ENCODE data around the gene RGS7BP.
A peak's percentile ranks its signal among the peaks of the same experiment; 100 is the strongest.

The RGS7BP gene

GRCh38 chr5:64489857-64490256, 16.0 kb upstream of the RGS7BP start:
- TF ChIP-seq, protein P1, sequence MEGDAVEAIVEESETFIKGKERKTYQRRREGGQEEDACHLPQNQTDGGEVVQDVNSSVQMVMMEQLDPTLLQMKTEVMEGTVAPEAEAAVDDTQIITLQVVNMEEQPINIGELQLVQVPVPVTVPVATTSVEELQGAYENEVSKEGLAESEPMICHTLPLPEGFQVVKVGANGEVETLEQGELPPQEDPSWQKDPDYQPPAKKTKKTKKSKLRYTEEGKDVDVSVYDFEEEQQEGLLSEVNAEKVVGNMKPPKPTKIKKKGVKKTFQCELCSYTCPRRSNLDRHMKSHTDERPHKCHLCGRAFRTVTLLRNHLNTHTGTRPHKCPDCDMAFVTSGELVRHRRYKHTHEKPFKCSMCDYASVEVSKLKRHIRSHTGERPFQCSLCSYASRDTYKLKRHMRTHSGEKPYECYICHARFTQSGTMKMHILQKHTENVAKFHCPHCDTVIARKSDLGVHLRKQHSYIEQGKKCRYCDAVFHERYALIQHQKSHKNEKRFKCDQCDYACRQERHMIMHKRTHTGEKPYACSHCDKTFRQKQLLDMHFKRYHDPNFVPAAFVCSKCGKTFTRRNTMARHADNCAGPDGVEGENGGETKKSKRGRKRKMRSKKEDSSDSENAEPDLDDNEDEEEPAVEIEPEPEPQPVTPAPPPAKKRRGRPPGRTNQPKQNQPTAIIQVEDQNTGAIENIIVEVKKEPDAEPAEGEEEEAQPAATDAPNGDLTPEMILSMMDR (IDR thresholded peaks at IDR 0.05; ENCODE audit: low read depth, low read length), result no peak
- DNase-seq (ENCODE audit: low read depth, low spot score), result no peak
- H3K4me3 ChIP-seq (ENCODE audit: low read depth, low read length), result no peak overlapping the region
- in situ Hi-C loops (cut with HindIII; ENCODE audit: low sequenced_read_pairs), result no loop called here

GRCh38 chr5:64497386-64497785, 8.4 kb upstream of the RGS7BP start:
- no peak overlapping the region for H3K4me3 ChIP-seq (ENCODE audit: low read depth, low read length)
- TF ChIP-seq, protein P1 (IDR thresholded peaks at IDR 0.05; ENCODE audit: low read depth, low read length), result no peak
- in situ Hi-C loops (cut with HindIII; ENCODE audit: low sequenced_read_pairs), result no loop called here
- no peak for DNase-seq (ENCODE audit: low read depth, low spot score)

DNA sequence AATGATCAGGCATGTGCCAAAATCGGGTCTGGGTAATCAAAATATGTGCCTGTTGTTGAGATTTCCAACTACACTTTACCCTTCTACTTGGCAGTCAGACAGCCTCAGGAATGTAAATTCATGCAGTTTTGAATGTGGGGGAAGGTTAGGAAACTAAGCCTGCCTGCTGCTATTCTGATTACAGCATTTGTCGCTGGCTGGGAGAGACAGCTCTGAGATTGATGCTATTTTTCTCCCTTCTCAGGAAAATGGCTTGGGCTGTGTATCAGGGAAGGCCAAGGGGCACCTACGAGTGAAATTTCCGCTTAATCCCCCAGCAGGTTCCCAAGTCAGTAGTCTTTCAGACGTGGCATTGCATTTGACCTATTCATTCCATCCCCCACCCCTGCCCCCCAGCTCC, 3.6 kb upstream of the RGS7BP start:
- in situ Hi-C loops (cut with HindIII; ENCODE audit: low sequenced_read_pairs), result no loop called here
- no peak overlapping the region for H3K4me3 ChIP-seq (ENCODE audit: low read depth, low read length)
- TF ChIP-seq, protein P1 (IDR thresholded peaks at IDR 0.05; ENCODE audit: low read depth, low read length), result no peak
- DNase-seq (ENCODE audit: low read depth, low spot score), result no peak

GRCh38 chr5:64506567-64507263, 900 bp downstream of the RGS7BP start:
- TF ChIP-seq, protein P1 (IDR thresholded peaks at IDR 0.05; ENCODE audit: low read depth, low read length), result no peak
- in situ Hi-C loops (cut with HindIII; ENCODE audit: low sequenced_read_pairs), result no loop called here
- H3K4me3 ChIP-seq (ENCODE audit: low read depth, low read length), result peak overlapping the region; percentile 31
- DNase-seq (ENCODE audit: low read depth, low spot score), result no peak

GRCh38 chr5:64507264-64507605, 1.4 kb downstream of the RGS7BP start:
- no peak for DNase-seq (ENCODE audit: low read depth, low spot score)
- H3K4me3 ChIP-seq (ENCODE audit: low read depth, low read length), result no peak overlapping the region
- TF ChIP-seq, protein P1 (IDR thresholded peaks at IDR 0.05; ENCODE audit: low read depth, low read length), result no peak
- in situ Hi-C loops (cut with HindIII; ENCODE audit: low sequenced_read_pairs), result no loop called here

GRCh38 chr5:64509828-64510227, 4.0 kb downstream of the RGS7BP start:
- no peak overlapping the region for H3K4me3 ChIP-seq (ENCODE audit: low read depth, low read length)
- TF ChIP-seq, protein P1 (IDR thresholded peaks at IDR 0.05; ENCODE audit: low read depth, low read length), result no peak
- in situ Hi-C loops (cut with HindIII; ENCODE audit: low sequenced_read_pairs), result no loop called here
- DNase-seq (ENCODE audit: low read depth, low spot score), result no peak
